Loucy (cell line): ENCODE results near the gene COMMD7.

Source experiments
- EZH2phosphoT487 ChIP-seq: fragments of 200-600 bp; IDR thresholded peaks from 2 replicates; pipeline ENCODE4 v1.6.1; 2018; ENCODE audit warnings: antibody characterized with exemption, mild to moderate bottlenecking, moderate library complexity, borderline replicate concordance
- TF ChIP-seq, protein P1 (sequence below): fragments of 200-600 bp; sonication (generic); conservative IDR thresholded peaks from 2 replicates; pipeline ENCODE4 v1.5.1; 2014; ENCODE audit warnings: mild to moderate bottlenecking, antibody characterized with exemption, low read length

DNA sequence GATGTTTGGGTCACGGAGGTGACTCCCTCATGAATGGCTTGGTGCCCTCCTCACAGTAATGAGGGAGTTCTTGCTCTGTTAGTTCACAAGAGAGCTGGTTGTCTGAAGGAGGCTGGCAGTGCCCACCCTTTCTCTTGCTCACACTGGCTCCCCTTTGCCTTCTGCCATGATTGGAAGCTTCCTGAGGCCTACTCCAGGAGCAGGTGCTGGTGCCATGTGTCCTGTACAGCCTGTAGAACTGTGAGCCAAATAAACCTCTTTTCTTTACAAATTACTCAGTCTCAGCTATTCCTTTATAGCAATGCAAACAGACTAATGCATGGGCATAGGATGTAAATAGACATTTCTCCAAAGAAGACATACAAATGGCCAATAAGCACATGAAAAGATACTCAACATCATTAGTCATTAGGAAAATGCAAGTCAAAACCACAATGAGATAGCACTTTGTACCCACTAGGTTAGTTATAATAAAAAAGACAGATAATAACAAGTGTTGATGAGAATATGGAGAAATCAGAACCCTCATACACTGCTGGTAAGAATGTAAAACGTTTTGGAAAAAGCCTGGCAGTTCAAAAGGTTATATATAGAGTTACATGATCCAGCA lies 87.3 kb downstream of the COMMD7 start:
- TF ChIP-seq, protein P1, sequence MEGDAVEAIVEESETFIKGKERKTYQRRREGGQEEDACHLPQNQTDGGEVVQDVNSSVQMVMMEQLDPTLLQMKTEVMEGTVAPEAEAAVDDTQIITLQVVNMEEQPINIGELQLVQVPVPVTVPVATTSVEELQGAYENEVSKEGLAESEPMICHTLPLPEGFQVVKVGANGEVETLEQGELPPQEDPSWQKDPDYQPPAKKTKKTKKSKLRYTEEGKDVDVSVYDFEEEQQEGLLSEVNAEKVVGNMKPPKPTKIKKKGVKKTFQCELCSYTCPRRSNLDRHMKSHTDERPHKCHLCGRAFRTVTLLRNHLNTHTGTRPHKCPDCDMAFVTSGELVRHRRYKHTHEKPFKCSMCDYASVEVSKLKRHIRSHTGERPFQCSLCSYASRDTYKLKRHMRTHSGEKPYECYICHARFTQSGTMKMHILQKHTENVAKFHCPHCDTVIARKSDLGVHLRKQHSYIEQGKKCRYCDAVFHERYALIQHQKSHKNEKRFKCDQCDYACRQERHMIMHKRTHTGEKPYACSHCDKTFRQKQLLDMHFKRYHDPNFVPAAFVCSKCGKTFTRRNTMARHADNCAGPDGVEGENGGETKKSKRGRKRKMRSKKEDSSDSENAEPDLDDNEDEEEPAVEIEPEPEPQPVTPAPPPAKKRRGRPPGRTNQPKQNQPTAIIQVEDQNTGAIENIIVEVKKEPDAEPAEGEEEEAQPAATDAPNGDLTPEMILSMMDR, result no peak
- TF ChIP-seq EZH2phosphoT487, result no peak
